Thoracic aorta (tissue), 2 donors: ENCODE data around the gene CREB3. TPM values are rescaled to one million over a fixed set of nuclear protein-coding genes. Genes with fewer than 3 reads are reported as not detected.

Experiments
- ATAC-seq: fragments of 150-250 bp; one replicate; pipeline ENCODE4 v1.8.0; 2017; ENCODE audit warnings: low read depth; ENCODE audit not compliant: insufficient number of reproducible peaks, low FRiP score
- DNase-seq: peaks from one replicate; pipeline ENCODE4 v3.0.0-alpha.2; 2020; ENCODE audit warnings: low spot score
- H3K27ac ChIP-seq, 2 donors: fragments of 200-600 bp; sonication (generic); 1 replicate in 1 of 2; 2 replicates in 1 of 2; pipeline ENCODE4 v1.5.1; 2016; ENCODE audit warnings: mild to moderate bottlenecking in 2 of 2, moderate library complexity in 2 of 2
- H3K27me3 ChIP-seq: fragments of 200-600 bp; sonication (generic); replicated peaks from 2 replicates; pipeline ENCODE4 v1.6.0; 2016; ENCODE audit warnings: mild to moderate bottlenecking; ENCODE audit not compliant: insufficient read depth
- H3K36me3 ChIP-seq: fragments of 200-600 bp; sonication (generic); one replicate; pipeline ENCODE4 v1.5.1; 2016
- H3K4me1 ChIP-seq, 2 donors: fragments of 200-600 bp; sonication (generic); 1 replicate in 1 of 2; 2 replicates in 1 of 2; pipeline versions ENCODE4 v1.5.1 to v1.6.0; 2016; ENCODE audit warnings: low read depth in 2 of 2, mild to moderate bottlenecking in 1 of 2; ENCODE audit not compliant: control insufficient read depth in 1 of 2
- H3K4me3 ChIP-seq: fragments of 200-600 bp; sonication (generic); 2 replicates; pipeline ENCODE4 v1.5.1; 2016; ENCODE audit warnings: mild to moderate bottlenecking
- H3K9me3 ChIP-seq: fragments of 200-600 bp; sonication (generic); 2 replicates; pipeline ENCODE4 v1.5.1; 2016
- CTCF ChIP-seq: fragments of 200-600 bp; sonication (generic); IDR thresholded peaks from one replicate; pipeline ENCODE4 v1.5.1; 2019; ENCODE audit warnings: antibody characterized with exemption
- total RNA-seq, 2 donors: library from RNA; depleted of rRNA; stranded (reverse); fragments of >200 nt; gene quantifications; one replicate each; pipeline versions ENCODE4 v1.1.0 to v1.2.3, GENCODE V29; 2016

Gene CREB3
- total RNA-seq, 2 donors from 2014 or later = 46.0 to 62.4 TPM

- Histone ChIP-seq H3K9me3 (no peaks in the 10 kb centered on the region), H3K4me1 (peaks cover 20 to 49% of the 10 kb centered on the region in 2 donors), H3K36me3 (peaks cover 51% of the 10 kb centered on the region), H3K27me3 (no peaks in the 10 kb centered on the region), H3K27ac (peak overlapping the region; percentile 99), H3K4me3 (no peak overlapping the region)
- TF ChIP-seq CTCF = no peak
- ATAC-seq (no peak), DNase-seq (no peak)
Observed at GRCh38 chr9:35725362-35725761, 7.1 kb upstream of the CREB3 start.

GRCh38 chr9:35726931-35727330 lies 5.5 kb upstream of the CREB3 start:
- H3K27me3 ChIP-seq = no peaks in the 10 kb centered on the region
- peaks cover 20 to 55% of the 10 kb centered on the region in 2 donors for H3K4me1 ChIP-seq
- peak overlapping the region; percentile 86 for H3K4me3 ChIP-seq
- H3K36me3 ChIP-seq = peaks cover 35% of the 10 kb centered on the region
- no peaks in the 10 kb centered on the region for H3K9me3 ChIP-seq
- DNase-seq = peak; percentile 67
- TF ChIP-seq CTCF = peak; percentile 28
- ATAC-seq = no peak
- peak overlapping the region; percentile 99 for H3K27ac ChIP-seq

- H3K27me3 ChIP-seq = no peaks in the 10 kb centered on the region
- H3K36me3 ChIP-seq = peaks cover 28% of the 10 kb centered on the region
- peak overlapping the region; percentile 99 for H3K27ac ChIP-seq
- no peak for TF ChIP-seq CTCF
- DNase-seq (no peak), ATAC-seq (no peak)
- H3K4me1 ChIP-seq = peaks cover 20 to 55% of the 10 kb centered on the region in 2 donors
- no peaks in the 10 kb centered on the region for H3K9me3 ChIP-seq
- peak overlapping the region; percentile 86 for H3K4me3 ChIP-seq
Observed at GRCh38 chr9:35727676-35728040, 4.8 kb upstream of the CREB3 start.

GRCh38 chr9:35728041-35728971 lies 4.2 kb upstream of the CREB3 start:
- peak; percentile 80 for DNase-seq

More at GRCh38 chr9:35728041-35728971, 4.2 kb upstream of the CREB3 start:
- no peaks in the 10 kb centered on the region for H3K27me3 ChIP-seq
- H3K36me3 ChIP-seq = peaks cover 23% of the 10 kb centered on the region
- peak overlapping the region; percentile 86 for H3K4me3 ChIP-seq
- no peak for TF ChIP-seq CTCF
- ATAC-seq = peak; percentile 44
- no peaks in the 10 kb centered on the region for H3K9me3 ChIP-seq
- peak overlapping the region; percentile 99 for H3K27ac ChIP-seq
- peaks cover 23 to 59% of the 10 kb centered on the region in 2 donors for H3K4me1 ChIP-seq
